Gastroesophageal sphincter (tissue), 4 donors: ENCODE data around the gene ACKR2. TPM values are rescaled to one million over a fixed set of nuclear protein-coding genes. Genes with fewer than 3 reads are reported as not detected.
A peak's percentile ranks its signal among the peaks of the same experiment; 100 is the strongest.

Experiments
- ATAC-seq: fragments of 150-250 bp; one replicate; pipeline ENCODE4 v1.9.1; 2016; ENCODE audit warnings: mild to moderate bottlenecking, moderate library complexity
- H3K27ac ChIP-seq, 4 donors: fragments of 200-600 bp; sonication (generic) in 3 of 4; 1 replicate in 3 of 4; 2 replicates in 1 of 4; pipeline ENCODE4 v1.5.1; 2016 to 2019
- H3K27me3 ChIP-seq: fragments of 200-600 bp; sonication (generic); one replicate; pipeline ENCODE4 v1.5.1; 2019
- H3K36me3 ChIP-seq, 2 donors: fragments of 200-600 bp; sonication (generic); one replicate each; pipeline ENCODE4 v1.5.1; 2019; ENCODE audit warnings: control low read depth in 1 of 2
- H3K4me1 ChIP-seq, 3 donors: fragments of 200-600 bp; sonication (generic); 1 replicate in 2 of 3; 2 replicates in 1 of 3; pipeline ENCODE4 v1.5.1; 2016 to 2019; ENCODE audit warnings: control low read depth in 2 of 3
- H3K4me3 ChIP-seq, 2 donors: fragments of 200-600 bp; sonication (generic); one replicate each; pipeline ENCODE4 v1.5.1; 2019; ENCODE audit warnings: mild to moderate bottlenecking in 1 of 2, moderate library complexity in 1 of 2
- H3K9me3 ChIP-seq, 3 donors: fragments of 200-600 bp; sonication (generic); one replicate each; pipeline ENCODE4 v1.5.1; 2017 to 2019; ENCODE audit warnings: control low read depth in 2 of 3
- CTCF ChIP-seq, 4 experiments: fragments of 200-600 bp in 2 of 4; fragments of 450-650 bp in 2 of 4; sonication (generic) in 1 of 4; IDR thresholded peaks; one replicate each; pipeline ENCODE4 v1.5.1; 2017 to 2019; ENCODE audit warnings: antibody characterized with exemption in 4 of 4, mild to moderate bottlenecking in 2 of 4, moderate library complexity in 2 of 4
- EP300 ChIP-seq: sonication (generic); formaldehyde crosslinking; IDR thresholded peaks from one replicate; pipeline ENCODE4 v1.6.1; 2017; ENCODE audit warnings: antibody characterized with exemption, mild to moderate bottlenecking
- POLR2A ChIP-seq, 2 donors: fragments of 450-650 bp; IDR thresholded peaks; one replicate each; pipeline ENCODE4 v1.6.1; 2017; ENCODE audit warnings: antibody characterized with exemption in 2 of 2, mild to moderate bottlenecking in 2 of 2, moderate library complexity in 1 of 2
- POLR2AphosphoS5 ChIP-seq: sonication (generic); formaldehyde crosslinking; IDR thresholded peaks from one replicate; pipeline ENCODE4 v1.6.1; 2017; ENCODE audit warnings: antibody characterized with exemption
- WGBS, 2 donors: methylation state at CpG; one replicate each; pipeline ENCODE4 v1.1.5; 2018; ENCODE audit warnings: low coverage in 1 of 2; 5-methylcytosine and 5-hydroxymethylcytosine counted together
- total RNA-seq, 4 donors: library from RNA; depleted of rRNA; stranded (reverse); fragments of >200 nt; gene quantifications; one replicate each; pipeline ENCODE4 v1.1.0, GENCODE V29; 2016

Gene ACKR2
- total RNA-seq, 4 donors from 2014 or later: 5.9 to 9.3 (median 7.4) TPM

DNA sequence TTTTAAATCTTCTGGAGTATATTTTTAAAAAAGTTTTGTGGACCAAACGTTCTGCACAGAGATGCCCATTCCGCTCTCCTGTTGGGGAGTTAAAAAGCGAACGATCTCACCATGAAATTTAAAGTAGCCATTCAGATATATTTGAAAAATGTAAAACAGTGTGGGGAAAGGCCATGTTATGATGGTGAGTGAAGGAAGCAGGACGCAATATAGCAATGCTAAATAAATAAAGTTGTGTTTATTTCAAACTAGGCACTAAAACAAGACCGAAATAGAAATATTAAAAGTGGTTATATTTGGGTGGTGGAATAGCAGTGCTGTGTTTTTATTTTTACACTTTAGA is 35.9 kb upstream of the ACKR2 start:
- H3K36me3 ChIP-seq: no peaks in the 10 kb centered on the region
- H3K4me1 ChIP-seq: peaks cover 7 to 46% (median 12%) of the 10 kb centered on the region in 3 donors
- 6 to 8% methylated on average over 6 of the region's 6 CpGs for WGBS, 2 donors
- no peak for ATAC-seq
- peak overlapping the region; percentile 18 to 61 for H3K4me3 ChIP-seq
- peak overlapping the region; percentile 3 to 86 (median 85) for H3K27ac ChIP-seq
- no peaks in the 10 kb centered on the region for H3K27me3 ChIP-seq
- H3K9me3 ChIP-seq: no peaks in the 10 kb centered on the region
- no peak for TF ChIP-seq POLR2A (IDR thresholded peaks at IDR 0.05)

- 0 to 5% methylated on average over 1 to 2 of the region's 2 CpGs for WGBS, 2 donors
- H3K27me3 ChIP-seq: no peaks in the 10 kb centered on the region
- no peak for TF ChIP-seq EP300
- no peak for TF ChIP-seq POLR2A (IDR thresholded peaks at IDR 0.05)
- peak; percentile 98 for TF ChIP-seq POLR2AphosphoS5
- TF ChIP-seq CTCF (IDR thresholded peaks at IDR 0.05): no peak
- H3K36me3 ChIP-seq: peaks cover 0 to 19% of the 10 kb centered on the region in 2 donors
- no peak overlapping the region for H3K4me3 ChIP-seq
- ATAC-seq: peak; percentile 77
- no peaks in the 10 kb centered on the region for H3K9me3 ChIP-seq
- peak overlapping the region; percentile 79 to 86 (median 82) for H3K27ac ChIP-seq
- H3K4me1 ChIP-seq: peaks cover 24 to 86% (median 28%) of the 10 kb centered on the region in 3 donors
These were observed 30.6 kb upstream of the ACKR2 start for GRCh38 chr3:42778644-42779043.

DNA sequence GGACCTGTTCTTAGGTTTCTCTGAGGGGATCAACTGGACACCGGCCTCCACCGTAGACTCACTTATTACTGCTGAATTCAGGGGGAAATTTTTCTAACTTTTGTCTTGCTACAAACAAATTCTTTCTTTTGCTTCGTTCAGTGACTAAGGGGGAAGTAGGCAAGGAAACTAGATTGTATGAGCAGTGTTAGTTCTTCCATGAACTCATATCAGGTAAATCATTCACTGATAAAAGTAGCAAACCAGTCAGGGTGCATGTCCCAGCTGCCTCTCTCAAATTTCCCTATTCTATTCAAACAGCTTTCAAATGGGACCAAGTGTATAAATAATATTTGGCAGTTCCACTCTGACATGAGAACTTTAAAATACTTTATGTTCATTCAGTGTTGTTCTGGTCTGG is 28.8 kb upstream of the ACKR2 start:
- H3K27ac ChIP-seq: peak overlapping the region; percentile 79 to 86 (median 82)
- no peaks in the 10 kb centered on the region for H3K9me3 ChIP-seq
- H3K27me3 ChIP-seq: no peaks in the 10 kb centered on the region
- H3K36me3 ChIP-seq: peaks cover 0 to 26% of the 10 kb centered on the region in 2 donors
- no peak overlapping the region for H3K4me3 ChIP-seq
- no peak for ATAC-seq
- no peak for TF ChIP-seq POLR2A (IDR thresholded peaks at IDR 0.05)
- TF ChIP-seq CTCF (IDR thresholded peaks at IDR 0.05): no peak
- no peak for TF ChIP-seq EP300
- no peak for TF ChIP-seq POLR2AphosphoS5
- WGBS, 2 donors: 63 to 70% methylated on average over 2 to 3 of the region's 3 CpGs
- peaks cover 24 to 92% (median 31%) of the 10 kb centered on the region in 3 donors for H3K4me1 ChIP-seq

DNA sequence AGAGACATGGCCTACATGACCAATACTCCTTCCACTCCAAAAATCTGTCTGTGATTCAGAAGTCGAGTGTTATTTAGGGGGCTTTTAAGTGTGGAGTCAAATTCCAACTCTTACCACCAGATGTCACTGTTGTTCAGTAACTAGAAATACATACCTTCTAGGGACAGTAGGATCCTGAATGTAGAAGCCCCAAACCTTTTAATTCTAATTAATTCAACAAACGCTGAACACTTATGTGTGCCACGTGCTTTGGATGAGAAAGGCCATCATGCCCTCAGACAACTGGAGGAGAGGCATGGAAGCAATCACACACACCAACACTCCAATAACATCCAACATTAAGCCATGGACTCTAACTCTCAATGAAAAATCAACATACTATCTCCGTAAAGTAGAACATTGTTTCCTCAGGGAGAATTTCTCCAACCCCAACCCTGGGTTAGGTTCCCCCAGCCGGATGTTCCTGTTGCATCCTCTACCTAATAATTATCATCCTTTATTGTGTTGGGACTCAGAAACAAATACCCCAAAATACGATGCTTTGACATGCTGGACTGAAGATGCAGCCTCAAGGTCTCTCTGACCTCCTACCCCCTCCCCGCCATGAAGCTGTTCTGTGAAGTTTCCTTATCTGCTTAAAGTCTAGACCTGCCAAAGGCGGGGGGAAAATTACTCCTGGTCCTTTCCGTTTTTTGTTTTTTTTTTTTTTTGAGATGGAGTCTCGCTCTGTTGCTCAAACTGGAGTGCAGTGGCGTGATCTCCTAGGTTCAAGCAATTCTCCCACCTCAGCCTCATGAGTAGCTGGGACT is 28.1 kb upstream of the ACKR2 start:
- ATAC-seq: peak; percentile 27
- 49 to 54% methylated on average over 7 to 10 of the region's 11 CpGs for WGBS, 2 donors
- Histone ChIP-seq H3K4me3 (no peak overlapping the region), H3K27me3 (no peaks in the 10 kb centered on the region), H3K36me3 (peaks cover 0 to 33% of the 10 kb centered on the region in 2 donors), H3K4me1 (peaks cover 24 to 98% (median 32%) of the 10 kb centered on the region in 3 donors), H3K9me3 (no peaks in the 10 kb centered on the region), H3K27ac (peak overlapping the region; percentile 79 to 86 (median 82))
- TF ChIP-seq POLR2AphosphoS5: peak; percentile 57
- TF ChIP-seq EP300: no peak
- peak; percentile 81 to 91 (median 88) for TF ChIP-seq CTCF (IDR thresholded peaks at IDR 0.05)
- TF ChIP-seq POLR2A (IDR thresholded peaks at IDR 0.05): no peak

GRCh38 chr3:42786212-42786611 is 23.0 kb upstream of the ACKR2 start:
- no peak overlapping the region for H3K27ac ChIP-seq
- WGBS, 2 donors: 53 to 64% methylated on average over 1 of the region's 1 CpG

More at GRCh38 chr3:42786212-42786611, 23.0 kb upstream of the ACKR2 start:
- H3K27me3 ChIP-seq: no peaks in the 10 kb centered on the region
- H3K4me3 ChIP-seq: no peak overlapping the region
- H3K9me3 ChIP-seq: no peaks in the 10 kb centered on the region
- H3K36me3 ChIP-seq: peaks cover 0 to 61% of the 10 kb centered on the region in 2 donors
- TF ChIP-seq CTCF (IDR thresholded peaks at IDR 0.05): no peak
- no peak for TF ChIP-seq EP300
- TF ChIP-seq POLR2A (IDR thresholded peaks at IDR 0.05): no peak
- peaks cover under 1 to 72% (median 3%) of the 10 kb centered on the region in 3 donors for H3K4me1 ChIP-seq
- no peak for ATAC-seq
